ENCODE measurements around the gene FMNL3.

Gene FMNL3

DNA sequence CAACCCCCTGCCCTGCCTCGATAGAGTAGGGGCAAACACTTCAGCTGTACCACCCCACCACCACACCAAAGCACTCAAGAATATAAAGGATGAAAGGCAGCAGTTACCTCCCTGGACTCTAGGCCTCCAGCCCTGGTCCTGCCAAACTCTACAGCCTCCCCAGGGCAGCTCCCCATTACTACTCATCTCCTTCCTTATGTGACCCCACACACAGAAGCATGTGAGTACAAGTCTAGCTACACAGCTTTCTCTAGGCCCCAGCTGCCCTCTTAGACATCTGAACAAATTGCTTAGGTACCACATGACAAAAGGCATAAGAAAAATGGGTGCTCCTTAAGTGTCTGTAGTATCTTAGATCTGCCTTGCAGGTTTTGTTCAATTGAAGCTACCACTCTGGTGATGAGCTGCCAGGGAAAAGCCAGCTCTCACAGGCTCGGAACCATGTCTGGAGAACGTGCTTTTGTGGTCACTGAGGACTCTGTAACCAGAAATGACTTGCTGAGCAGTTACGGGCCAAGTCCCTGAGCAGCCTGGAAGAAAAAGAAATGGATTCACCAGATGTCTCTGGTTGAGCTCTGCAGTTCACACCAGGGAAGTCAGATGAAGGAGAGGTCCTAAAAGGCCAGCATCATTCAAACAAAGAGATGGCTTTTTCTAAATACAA, 32.8 kb downstream of the FMNL3 start:
- peak in 1 of 2 experiments; percentile 9 for DNase-seq

DNA sequence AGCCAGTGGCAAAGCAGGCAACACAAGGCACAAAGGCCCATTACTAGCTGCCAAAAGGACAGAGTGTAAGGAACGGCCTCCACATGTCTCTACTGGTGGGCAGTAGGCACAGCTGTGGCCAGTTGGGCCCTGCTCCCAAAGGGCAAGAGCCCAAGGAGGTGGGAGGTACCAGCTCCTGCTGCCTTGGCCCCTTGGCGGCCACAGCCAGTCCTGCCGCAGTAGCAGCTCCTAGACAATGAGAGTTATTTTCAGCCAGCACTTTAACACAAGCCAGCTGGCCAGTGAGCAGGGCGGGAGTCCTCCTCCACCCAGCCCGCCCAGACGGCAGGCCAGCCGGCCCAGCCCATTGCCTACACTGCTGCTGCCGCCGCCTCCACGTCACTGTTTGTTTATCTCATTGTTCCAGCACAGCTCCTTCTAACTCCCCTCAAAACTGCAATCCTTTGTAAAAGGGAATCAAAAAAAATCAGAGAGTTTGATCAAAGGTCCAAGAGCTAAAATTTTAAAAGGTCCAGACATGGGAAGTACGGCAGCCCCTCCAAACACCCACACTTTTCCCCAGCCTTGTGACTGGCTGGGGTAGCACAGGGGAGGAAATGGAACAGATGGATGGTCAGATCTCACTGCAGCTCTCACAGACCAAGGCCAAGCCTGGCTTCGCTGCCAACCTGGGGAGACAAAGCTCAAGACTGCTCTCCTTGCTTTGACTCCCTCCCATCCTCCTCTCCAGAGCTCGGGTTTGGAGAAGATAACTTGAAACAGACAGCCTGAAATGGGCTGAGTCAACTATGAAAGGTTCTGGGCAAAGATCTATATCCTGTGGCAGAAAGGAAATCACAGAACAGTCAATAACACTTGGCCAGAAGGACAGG, 33.5 kb downstream of the FMNL3 start:
- DNase-seq: peak; percentile 77 to 90

DNA sequence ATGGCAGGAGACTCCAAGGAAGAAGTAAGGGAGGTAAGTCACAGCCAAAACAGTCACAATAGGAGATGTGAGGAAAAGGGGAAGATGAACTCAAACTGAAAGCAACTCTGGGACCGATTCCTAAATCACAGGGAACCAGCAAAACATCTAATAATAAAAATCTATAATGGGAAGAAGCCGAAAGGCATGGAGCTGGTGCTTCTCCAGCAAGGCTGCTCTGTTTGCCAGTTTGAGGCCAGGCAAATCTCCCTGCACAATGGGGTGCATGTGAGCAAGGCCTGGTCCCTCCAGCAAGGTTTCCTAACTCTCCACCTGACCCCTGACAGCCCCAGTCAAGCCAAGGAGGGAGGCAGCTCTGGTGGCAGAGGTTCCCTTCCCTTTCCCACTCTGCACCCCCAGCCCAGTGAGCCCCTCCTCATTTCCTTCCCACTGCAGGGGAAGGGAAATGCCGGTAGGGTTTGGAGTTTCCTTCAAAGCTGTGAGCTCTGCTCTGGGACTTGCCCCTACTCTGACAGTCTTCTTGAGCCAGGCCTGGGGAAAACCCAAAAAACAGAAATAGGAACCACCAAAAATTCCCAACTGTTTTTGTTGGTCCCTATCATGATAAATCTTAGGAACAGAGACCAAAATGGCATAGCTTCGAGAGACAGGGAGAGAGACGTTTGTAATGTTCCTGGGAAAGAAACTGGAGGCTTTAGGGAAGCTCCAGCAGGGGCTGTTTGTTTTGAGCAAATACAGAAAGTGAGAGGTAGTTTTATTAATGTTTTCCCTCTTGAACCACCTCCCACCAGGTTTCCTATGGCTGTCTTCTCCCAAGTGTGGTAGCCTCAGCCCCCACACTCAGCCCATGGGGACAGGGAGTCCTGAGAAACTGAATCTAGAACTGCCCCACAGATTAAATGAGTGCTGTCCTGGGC, 34.6 kb downstream of the FMNL3 start:
- no peak for DNase-seq

DNA sequence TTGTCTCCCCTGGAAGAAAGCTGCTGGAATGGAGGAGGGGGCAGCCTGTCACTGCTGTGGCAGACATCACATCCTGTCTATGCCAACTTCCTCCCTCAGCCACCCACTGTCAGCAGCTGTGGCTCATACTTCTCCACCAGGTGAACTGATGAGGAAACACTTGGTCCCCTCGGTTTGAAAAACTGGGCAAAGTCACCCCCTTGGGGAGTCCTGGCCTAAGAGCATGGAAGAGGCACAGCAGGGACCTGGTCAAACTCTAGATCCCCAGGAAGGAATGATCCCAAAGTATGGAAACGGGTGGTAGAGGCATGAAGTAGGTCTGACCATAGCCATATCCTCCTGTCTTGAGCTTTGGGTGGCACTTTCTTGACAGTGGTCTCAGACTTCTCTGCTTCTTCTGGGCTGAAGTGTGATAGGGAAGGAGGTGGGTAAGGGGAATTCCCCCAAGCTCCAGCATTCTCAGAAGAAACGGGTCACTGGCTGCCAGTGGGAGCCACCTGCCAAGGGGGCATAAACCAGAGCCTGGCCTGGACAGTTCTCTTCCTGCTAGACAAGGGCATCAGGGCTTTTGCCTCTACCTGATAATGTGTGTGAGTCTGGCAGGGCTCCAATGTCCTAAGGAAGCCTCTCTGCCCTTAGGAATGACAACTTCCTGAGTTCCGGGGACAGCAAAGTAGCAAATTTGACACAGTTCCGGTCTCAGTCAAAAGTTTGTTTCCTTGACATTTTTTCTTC, 36.0 kb downstream of the FMNL3 start:
- no peak for DNase-seq

DNA sequence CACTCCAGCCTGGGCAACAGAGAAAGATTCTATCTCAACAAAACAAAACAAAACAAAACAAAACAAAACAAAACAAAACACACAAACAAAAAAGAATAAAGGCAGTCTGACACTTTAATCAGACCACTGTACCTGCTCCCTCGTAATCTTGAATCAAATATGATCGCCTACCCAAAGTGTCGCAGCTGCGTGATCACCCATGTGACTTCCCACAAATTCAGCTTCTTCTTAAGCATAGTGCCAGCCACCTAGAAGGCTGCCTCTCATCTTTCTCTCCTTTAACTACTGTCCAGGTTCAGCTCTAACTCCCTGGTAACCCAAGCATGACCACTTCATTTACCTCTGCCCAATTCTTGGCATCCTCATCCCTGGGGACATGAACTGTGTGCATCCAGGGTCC, 37.4 kb downstream of the FMNL3 start:
- DNase-seq: no peak

DNA sequence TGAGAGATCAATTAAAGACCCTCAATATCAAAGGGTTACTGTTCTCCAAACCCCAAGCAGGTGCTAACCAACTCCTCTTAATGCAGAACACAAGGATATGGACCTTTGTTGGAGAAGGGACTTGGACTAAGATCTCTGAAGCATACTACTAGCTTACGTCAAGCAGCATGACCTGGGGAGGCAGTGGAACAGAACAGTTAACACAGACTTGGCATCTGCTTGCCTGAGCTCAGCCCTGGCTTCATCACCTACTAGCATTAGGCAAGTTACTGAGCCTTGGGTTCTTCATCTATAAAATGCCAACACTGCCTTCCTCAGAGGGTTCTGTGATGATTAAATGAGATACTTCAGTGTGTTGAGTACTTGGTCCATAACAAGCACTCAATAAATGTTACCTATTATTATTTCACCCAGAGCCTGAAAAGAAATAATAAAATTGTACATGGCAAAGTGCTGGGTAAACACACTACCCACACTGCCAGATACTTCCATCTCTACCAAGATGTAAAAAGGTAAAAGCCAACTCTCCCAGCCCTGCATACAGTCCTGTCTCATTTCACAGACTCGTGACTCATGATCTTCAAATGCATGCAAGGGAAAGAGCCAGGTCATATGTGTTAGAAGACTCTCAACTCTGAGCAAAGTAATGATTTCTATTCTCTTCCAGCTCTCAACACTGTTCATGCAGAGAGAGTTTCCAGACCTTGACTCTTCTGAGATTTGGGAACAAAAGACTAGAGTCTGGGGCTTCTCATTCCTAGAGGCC, 39.7 kb downstream of the FMNL3 start:
- DNase-seq: no peak

DNA sequence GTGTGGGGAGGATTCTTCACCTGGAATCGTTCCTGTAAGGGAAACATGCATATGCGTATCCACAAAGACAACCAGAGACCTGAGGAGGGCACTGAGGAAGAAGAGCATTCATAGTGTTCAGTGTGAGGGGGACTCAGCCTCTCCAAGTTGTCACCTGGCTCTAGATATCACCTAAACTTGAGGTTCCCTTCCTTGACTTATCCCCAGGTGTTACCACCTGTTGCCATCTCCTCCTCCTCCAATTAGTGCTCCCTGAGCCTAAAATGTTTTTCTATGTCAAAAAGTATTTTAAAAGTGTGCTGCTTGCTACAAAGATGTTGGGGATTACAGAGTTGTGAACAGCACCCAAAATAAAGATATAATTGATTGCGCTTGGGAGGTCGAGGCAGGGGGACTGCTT, 41.0 kb downstream of the FMNL3 start:
- DNase-seq: no peak

DNA sequence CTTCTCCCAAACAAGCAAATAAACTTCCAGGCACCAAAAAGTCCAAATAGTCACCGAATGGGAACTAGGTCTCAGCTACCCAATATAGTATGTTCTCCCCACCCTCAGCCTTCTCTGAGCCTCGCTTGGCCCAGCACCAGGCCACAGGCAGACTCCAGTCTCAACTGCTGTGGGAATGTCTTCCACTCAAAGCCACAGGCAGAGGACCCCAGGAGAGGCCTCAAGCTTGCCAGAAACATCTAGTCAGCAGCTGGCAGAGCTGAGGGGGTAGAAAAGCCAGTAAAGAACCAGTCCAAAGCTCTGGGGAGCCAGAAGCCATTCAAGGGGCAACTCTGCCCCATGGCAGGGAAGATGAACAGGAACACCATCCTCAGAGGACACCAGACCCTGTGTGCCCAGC, 41.8 kb downstream of the FMNL3 start:
- DNase-seq: no peak

DNA sequence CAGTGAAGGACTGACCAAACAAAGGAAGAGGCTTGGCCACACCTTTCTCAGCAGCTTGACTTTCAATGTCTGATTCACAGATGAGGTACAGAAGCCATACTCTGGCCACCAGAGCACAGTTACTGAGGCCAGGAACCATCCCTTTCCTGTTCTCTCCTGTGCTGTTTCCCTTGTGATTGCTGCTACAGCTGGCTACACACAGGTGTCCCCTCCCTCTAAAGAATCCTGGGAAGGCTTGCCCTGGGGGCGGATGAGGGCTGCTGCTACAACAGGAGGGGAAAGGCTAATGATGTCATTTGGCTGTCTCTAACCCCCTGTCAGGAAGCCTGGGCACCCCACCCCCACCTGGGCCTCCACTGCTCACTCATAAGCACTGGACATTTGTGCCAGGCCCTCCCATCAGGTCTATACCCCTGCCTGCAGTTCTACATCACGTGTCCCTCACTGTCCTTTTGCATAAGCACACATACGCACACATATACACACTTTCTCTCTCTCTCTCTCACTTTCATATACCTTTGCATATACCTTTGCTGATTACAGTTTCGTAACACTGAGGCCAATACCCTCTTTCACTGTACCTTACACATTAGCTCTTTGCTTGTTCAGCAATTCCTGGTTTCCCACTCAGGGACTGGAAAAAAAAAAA, 42.5 kb downstream of the FMNL3 start:
- no peak for DNase-seq

DNA sequence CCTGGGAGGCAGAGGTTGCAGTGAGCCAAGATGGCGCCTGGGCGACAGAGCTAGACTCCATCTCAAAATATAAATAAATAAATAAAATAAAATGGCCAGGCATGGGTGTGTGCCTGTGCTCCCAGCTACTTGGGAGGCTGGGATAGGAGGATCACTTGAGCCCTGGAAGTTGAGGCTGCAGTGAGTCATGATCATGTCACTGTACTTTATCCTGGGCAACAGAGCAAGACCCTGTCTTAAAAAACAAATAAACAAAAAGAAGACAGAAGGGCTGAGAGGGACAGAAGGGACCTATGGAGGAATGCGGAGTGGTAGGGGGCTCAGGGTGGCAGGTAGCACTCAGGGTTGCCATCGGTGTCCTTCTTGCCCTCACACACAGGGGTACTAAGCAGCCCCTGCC, 43.0 kb downstream of the FMNL3 start:
- DNase-seq: no peak

DNA sequence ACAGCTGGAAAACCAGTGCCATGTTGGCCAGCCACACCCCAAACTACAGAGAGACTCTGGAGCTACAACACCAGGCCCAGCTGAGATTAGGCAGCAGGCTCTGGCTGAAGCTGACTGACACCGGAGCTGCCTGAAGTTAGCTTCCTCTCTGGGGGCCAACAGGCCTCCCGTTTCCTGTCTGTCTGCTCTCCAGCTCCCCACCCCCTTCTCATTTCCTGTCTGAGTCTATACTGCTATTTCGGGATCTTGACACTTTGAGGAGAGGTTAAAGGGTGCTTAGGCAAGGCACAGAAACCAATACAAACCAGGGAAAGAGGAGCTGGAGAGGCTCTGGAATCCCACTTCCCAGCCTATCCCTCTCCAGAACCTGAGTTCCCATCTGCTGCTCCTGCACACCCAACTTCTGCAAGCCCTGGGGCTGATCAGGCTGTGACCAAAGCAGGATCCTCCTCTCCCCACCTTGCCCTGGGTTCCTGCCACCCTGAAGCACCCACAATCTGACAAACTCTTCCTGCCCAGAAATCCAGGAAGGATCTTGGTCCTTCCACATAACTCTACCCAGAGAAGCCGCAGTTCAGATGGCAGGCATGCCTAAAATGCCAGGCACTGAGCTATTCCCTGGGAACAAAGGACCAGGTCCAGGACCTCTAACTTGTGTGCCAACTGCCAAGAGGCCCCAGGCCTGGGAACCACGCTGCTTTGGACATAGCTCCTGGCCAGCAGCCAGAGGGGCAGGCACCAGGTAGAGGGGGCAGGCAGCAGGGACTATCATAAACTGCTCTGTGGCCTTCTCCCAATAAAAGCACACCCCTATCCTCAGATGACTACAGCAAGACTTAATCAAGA, 44.0 kb downstream of the FMNL3 start:
- peak in 1 of 2 experiments; percentile 30 for DNase-seq

DNA sequence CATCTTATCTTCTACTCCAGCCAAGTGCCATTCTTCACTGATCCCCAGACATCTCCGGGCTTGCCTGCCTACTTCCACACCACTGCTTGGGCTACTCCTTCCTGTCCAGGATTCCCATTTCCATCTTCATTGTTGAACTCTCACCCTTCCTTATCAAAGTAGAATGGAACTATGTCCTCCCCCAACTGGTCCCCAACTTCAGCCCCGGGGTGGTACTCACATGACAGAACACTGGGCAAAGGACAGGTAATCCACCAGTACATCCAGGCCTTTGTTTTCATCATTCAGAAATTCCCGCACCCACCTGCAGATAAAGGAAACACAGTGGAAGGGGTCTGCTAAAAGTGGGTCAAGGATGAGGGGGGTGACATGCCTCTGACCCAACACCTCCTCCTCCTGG, 45.5 kb downstream of the FMNL3 start:
- DNase-seq: no peak

DNA sequence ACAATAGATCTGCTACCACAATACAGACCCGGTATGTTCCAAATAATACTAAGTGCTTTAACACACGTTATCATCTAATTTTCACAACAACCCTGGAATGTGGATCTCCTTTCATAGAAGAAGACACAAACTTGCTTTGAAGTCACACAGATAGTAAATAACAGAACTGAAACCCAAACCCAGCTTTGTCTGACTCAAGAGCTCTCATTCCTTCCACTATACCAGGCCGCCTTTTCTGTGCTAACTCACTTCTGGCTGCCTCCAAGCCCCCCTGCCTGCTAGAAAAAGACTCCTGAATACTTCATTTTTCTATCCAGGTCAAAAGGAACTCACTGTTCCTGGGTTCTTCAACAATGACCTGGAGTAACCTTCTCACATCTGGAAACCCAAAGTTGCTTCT, 46.0 kb downstream of the FMNL3 start:
- no peak for DNase-seq

DNA sequence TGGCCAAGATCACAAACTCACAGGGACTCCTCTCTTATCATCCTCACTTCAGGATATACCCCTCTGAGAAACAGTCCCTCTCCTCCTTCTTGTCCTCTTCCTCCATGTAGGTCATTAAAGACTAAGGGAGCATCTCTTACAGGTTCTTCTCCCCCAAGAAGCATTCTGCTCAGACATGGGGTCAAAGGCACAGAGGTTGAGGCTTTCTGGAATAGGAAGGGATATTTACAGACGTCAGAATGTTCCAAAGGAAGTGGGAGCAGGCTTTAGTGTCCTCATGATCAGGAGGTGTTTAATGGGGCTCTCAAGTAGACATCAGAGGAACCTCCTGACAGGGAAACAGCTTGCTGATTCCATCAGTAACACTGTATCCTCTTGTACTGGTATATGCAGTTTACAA, 47.5 kb downstream of the FMNL3 start:
- DNase-seq: no peak

DNA sequence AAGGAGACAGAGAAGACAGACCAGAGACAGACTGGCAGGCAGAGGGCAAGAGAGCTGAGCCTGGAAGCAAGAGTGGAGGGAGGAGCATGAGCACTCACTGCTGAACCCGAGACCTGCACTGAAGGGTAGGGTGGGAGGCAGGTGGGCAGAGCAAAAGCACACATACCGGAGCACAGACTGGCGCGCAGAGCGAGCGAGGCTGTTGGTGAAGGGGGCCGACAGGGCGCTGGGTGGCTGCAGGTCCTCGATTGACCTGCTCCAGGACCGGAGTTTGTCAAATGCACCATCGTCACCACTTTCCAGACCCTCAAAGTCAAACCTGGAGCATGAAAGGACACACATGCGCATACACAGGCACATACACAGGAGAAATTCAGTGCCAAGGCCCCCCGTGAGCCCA, 48.9 kb downstream of the FMNL3 start:
- DNase-seq: no peak

DNA sequence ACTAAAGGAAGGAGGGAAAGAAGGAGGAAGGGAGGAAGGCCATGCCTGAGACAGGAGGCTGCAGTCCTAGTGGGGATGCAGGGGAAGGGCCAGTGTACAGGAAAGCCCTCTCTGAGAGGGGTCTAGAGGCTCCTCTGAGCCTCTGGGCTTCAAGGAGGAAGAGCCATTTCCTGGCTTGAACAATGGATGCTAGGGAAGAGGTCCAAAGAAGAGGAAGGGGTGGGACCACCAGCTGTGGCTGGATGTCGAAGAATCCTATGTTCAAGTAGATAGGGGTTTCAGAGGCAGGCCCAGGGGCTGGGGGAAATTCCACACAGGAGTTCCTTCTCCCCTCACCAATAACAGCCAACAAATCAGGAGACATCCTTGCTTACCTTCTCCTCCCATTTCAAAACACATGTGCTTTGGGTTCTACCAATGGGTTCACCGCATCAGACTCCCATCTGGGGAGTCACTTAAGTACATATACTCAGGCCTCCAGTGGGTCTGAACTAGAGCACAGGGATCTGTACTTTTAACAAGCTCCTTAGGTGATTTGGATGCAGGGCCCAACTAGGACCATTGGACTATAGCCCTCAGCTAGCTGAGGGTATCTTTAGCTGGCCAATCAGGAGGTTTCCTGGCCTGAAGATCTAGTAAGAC, 51.5 kb downstream of the FMNL3 start:
- no peak for DNase-seq

DNA sequence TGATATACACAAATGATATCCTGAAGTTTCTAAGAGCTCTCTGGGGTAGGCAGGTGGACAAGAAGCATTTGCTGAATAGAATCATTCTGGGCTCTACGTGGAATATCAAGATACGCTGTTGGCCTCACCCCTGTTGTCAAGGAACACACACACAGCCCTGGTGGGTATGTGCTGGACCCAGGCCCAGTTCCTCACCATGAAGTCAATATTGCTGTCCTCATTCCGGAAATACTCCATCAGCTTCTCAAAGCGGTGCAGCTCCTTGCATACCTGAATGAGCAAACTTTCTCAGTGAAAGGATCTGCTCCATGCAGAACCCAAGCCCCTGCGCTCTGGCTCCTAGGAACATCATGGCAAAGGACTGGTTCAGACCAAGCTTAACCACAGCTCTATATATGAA, 52.5 kb downstream of the FMNL3 start:
- no peak for DNase-seq

DNA sequence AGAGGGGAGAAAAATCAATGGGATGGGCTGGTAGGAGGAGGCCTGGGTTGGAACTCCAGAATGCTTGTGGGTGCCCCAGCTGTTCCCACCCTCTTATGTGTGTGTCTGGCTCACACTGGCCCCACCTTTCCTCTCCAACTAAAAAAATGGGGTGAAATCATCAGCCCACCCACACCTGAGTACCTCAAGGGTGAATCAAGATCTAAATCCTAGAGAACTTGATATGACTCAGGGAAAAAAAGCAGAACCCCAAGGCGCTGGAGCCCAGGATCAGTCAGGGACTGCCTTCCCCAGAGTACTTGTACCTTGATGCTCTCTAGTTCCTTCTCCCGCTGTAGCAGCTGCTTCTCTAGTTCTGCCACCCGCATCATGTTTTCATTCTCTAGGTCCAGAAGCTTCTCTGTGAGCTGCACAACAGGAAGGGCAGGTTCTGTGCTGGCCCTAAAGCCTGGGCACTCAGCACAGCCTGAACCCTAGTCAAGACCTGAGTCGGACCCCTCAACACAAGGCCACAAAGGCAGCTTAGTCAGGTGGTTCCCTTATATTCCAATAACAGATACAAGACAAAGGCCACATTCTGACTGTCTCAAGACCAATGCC, 54.2 kb downstream of the FMNL3 start:
- DNase-seq: no peak

DNA sequence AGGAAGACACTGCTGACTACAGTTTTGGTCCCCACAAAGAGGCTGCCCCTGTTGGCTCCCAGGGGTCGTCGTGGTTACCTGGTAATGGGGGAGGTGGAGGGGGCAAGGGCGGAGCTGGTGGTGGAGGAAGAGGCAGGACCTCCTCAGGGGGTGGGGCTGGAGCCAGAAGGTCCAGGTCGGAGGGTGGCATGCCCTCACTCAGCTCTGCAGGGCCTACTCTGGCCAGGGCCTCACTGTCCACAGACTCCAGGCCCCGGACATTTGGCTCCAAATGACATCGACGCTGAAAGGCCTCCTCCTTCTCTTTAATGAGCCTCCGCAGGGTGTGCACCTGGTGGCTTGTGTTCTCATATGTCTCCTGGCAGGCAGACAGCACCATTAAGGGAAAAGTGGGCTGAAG, 55.4 kb downstream of the FMNL3 start:
- DNase-seq: no peak
